Mononuclear cell (primary cell): ENCODE results near the gene TP53TG3E. TPM values are rescaled to one million over a fixed set of nuclear protein-coding genes. Genes with fewer than 3 reads are reported as not detected.
"Not testable (repeated sequence)": the region's sequence is repeated elsewhere in the genome, so short reads cannot be mapped to it uniquely, and the experiment has no call there.

Source experiments
- H3K27me3 ChIP-seq: 2 replicates; pipeline ENCODE4 v1.6.0; 2011; ENCODE audit warnings: low read length, control low read depth; ENCODE audit not compliant: insufficient read depth
- H3K4me1 ChIP-seq: 2 replicates; pipeline ENCODE4 v1.5.1; 2011; ENCODE audit warnings: mild to moderate bottlenecking, low read length, control low read depth; ENCODE audit not compliant: insufficient read depth
- H3K4me3 ChIP-seq: 2 replicates; pipeline ENCODE4 v1.5.1; 2011; ENCODE audit warnings: mild to moderate bottlenecking, low read length, moderate library complexity
- H3K9me3 ChIP-seq: 2 replicates; pipeline ENCODE4 v1.5.1; 2011; ENCODE audit warnings: low read depth, mild to moderate bottlenecking, control low read depth, low read length
- total RNA-seq: library from RNA; depleted of rRNA; stranded (reverse); fragments of >200 nt; gene quantifications from one replicate; pipeline ENCODE4 v1.2.3, GENCODE V29; 2012

TP53TG3E gene, protein sequence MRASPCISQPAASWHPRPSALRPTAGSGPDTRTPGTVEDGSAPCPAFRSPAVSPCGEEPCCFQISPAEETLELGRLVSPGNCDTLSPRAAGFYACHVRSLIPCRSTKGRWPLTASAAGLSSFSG
- not detected for total RNA-seq

DNA sequence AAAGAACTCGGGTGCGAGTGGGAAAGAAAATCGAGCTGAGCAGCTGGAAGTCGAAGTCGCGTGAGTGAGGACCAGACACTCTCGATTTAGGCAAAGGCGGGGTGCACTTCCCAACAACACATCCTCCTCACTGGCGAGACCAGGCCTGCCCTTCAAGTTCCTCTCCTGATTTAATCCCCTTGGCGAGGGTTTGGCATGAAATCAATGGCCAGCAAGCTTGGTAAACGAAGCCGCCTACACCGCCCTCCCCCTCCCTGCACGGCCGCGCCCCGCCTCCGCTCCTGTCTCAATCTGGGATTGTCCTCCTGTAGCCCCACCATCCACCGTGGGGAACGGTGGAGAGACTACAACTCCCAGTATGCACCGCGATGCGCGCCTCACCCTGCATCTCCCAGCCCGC lies at the start of gene TP53TG3E:
Gene TP53TG3E, plus strand, starts transcription at position 301 of the 400 bp plus-strand sequence. Its CDS starts 68 bp downstream, at position 369.
- not testable (repeated sequence) for H3K4me3 ChIP-seq, H3K27me3 ChIP-seq, H3K9me3 ChIP-seq, H3K4me1 ChIP-seq

DNA sequence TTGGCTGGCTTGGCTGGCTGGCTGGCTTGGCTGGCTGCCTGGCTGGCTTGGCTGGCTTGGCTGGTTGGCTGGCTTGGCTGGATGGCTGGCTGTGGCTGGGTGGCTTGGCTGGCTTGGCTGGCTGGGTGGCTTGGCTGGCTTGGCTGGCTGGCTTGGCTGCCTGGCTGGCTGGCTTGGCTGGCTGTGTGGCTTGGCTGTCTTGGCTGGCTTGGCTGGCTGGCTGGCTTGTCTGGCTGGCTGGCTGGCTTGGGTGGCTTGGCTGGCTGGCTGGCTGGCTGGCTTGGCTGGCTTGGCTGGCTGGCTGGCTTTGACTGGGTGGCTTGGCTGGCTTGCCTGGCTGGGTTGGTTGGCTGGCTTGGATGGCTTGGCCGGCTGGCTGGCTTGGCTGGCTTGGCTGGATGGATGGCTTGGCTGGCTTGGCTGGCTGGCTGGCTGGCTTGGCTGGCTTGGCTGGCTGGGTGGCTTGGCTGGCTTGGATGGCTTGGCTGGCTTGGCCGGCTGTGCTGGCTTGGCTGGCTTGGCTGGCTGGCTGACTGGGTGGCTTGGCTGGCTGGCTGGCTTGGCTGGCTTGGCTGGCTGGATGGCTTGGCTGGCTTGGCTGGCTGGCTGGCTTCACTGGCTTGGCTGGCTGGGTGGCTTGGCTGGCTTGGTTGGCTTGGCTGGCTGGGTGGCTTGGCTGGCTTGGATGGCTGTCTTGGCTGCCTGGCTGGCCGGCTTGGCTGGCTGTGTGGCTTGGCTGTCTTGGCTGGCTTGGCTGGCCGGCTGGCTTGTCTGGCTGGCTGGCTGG lies 32.3 kb downstream of the TP53TG3E start:
- not testable (repeated sequence) for H3K27me3 ChIP-seq

DNA sequence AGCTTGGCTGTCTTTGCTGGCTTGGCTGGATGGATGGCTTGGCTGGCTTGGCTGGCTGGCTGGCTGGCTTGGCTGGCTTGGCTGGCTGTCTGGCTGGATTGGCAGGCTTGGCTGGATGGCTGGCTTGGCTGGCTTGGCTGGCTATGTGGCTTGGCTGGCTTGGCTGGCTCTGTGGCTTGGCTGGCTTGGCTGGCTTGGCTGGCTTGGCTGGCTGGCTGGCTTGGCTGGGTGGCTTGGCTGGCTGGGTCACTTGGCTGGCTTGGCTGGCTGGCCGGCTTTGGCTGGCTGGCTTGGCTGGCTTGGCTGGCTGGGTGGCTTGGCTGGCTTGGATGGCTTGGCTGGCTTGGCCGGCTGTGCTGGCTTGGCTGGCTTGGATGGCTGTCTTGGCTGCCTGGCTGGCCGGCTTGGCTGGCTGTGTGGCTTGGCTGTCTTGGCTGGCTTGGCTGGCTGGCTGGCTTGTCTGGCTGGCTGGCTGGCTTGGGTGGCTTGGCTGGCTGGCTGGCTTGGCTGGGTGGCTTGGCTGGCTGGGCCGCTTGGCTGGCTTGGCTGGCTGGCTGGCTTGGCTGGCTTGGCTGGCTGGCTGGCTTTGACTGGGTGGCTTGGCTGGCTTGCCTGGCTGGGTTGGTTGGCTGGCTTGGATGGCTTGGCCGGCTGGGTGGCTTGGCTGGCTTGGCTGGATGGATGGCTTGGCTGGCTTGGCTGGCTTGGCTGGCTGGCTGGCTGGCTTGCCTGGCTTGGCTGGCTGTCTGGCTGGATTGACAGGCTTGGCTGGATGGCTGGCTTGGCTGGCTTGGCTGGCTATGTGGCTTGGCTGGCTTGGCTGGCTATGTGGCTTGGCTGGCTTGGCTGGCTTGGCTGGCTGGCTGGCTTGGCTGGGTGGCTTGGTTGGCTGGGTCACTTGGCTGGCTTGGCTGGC lies 33.8 kb downstream of the TP53TG3E start:
- not testable (repeated sequence) for H3K4me1 ChIP-seq, H3K27me3 ChIP-seq, H3K9me3 ChIP-seq, H3K4me3 ChIP-seq

More for the DNA sequence above, 32.3 kb downstream of the TP53TG3E start:
- H3K9me3 ChIP-seq, H3K4me3 ChIP-seq, H3K4me1 ChIP-seq: not testable (repeated sequence)

DNA sequence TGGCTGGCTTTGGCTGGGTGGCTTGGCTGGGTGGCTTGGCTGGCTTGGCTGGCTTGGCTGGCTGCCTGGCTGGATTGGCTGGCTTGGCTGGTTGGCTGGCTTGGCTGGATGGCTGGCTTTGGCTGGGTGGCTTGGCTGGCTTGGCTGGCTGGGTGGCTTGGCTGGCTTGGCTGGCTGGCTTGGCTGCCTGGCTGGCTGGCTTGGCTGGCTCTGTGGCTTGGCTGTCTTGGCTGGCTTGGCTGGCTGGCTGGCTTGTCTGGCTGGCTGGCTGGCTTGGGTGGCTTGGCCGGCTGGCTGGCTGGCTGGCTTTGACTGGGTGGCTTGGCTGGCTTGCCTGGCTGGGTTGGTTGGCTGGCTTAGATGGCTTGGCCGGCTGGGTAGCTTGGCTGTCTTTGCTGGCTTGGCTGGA lies 34.4 kb downstream of the TP53TG3E start:
- H3K4me1 ChIP-seq, H3K9me3 ChIP-seq, H3K27me3 ChIP-seq, H3K4me3 ChIP-seq: not testable (repeated sequence)

DNA sequence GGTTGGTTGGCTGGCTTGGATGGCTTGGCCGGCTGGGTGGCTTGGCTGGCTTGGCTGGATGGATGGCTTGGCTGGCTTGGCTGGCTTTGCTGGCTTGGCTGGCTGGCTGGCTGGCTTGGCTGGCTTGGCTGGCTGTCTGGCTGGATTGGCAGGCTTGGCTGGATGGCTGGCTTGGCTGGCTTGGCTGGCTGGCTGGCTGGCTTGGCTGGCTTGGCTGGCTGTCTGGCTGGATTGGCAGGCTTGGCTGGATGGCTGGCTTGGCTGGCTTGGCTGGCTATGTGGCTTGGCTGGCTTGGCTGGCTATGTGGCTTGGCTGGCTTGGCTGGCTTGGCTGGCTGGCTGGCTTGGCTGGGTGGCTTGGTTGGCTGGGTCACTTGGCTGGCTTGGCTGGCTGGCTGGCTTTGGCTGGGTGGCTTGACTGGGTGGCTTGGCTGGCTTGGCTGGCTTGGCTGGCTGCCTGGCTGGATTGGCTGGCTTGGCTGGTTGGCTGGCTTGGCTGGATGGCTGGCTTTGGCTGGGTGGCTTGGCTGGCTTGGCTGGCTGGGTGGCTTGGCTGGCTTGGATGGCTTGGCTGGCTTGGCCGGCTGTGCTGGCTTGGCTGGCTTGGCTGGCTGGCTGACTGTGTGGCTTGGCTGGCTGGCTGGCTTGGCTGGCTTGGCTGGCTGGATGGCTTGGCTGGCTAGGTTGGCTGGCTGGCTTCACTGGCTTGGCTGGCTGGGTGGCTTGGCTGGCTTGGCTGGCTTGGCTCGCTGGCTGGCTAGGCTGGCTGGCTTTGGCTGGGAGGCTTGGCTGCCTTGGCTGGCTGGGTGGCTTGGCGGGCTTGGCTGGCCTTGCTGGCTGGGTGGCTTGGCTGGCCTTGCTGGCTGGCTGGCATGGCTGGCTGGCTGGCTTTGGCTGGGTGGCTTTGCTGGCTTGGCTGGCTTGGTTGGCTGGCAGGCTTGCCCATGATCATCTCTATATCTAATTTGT lies 35.3 kb downstream of the TP53TG3E start:
- not testable (repeated sequence) for H3K9me3 ChIP-seq, H3K4me3 ChIP-seq, H3K27me3 ChIP-seq, H3K4me1 ChIP-seq

Other genes with a start within 250 kb of the TP53TG3E start
- gene TP53TG3C, start 110.1 kb upstream of the TP53TG3E start, total RNA-seq = 0.31 TPM
- gene TP53TG3B, start 56.5 kb downstream of the TP53TG3E start, total RNA-seq = 0.21 TPM
- not detected for gene TP53TG3F, start 155.3 kb downstream of the TP53TG3E start, total RNA-seq